Right hindlimb (tissue), 1 donor: ENCODE data around the gene FAM204A.

Experiments
- DNase-seq: peaks from one replicate; pipeline ENCODE4 v3.0.0-alpha.2; 2018

The FAM204A gene

GRCh38 chr10:118330295-118331076 lies 11.6 kb downstream of the FAM204A start:
- no peak for DNase-seq

- no peak for DNase-seq
Observed at GRCh38 chr10:118324140-118324539, 18.0 kb downstream of the FAM204A start.

GRCh38 chr10:118321724-118322575 lies 20.2 kb downstream of the FAM204A start:
- no peak for DNase-seq

- DNase-seq: no peak
Observed at GRCh38 chr10:118315629-118316028, 26.5 kb downstream of the FAM204A start.

- DNase-seq: no peak
Observed at GRCh38 chr10:118314882-118315281, 27.2 kb downstream of the FAM204A start.

- no peak for DNase-seq
Observed at GRCh38 chr10:118311505-118311904, 30.6 kb downstream of the FAM204A start.

GRCh38 chr10:118310822-118311221 lies 31.3 kb downstream of the FAM204A start:
- no peak for DNase-seq

- DNase-seq: no peak
Observed at GRCh38 chr10:118309911-118310310, 32.2 kb downstream of the FAM204A start.

GRCh38 chr10:118308664-118309063 lies 33.5 kb downstream of the FAM204A start:
- DNase-seq: no peak

GRCh38 chr10:118307859-118308258 lies 34.3 kb downstream of the FAM204A start:
- DNase-seq: no peak

- no peak for DNase-seq
Observed at GRCh38 chr10:118307220-118307619, 34.9 kb downstream of the FAM204A start.

- DNase-seq: no peak
Observed at GRCh38 chr10:118305730-118306129, 36.4 kb downstream of the FAM204A start.

GRCh38 chr10:118304521-118304920 lies 37.6 kb downstream of the FAM204A start:
- DNase-seq: no peak

GRCh38 chr10:118301211-118301610 lies 40.9 kb downstream of the FAM204A start:
- DNase-seq: no peak

- DNase-seq: no peak
Observed at GRCh38 chr10:118300320-118300719, 41.8 kb downstream of the FAM204A start.

GRCh38 chr10:118298787-118299186 lies 43.3 kb downstream of the FAM204A start:
- no peak for DNase-seq

- DNase-seq: no peak
Observed at GRCh38 chr10:118291122-118291521, 51.0 kb downstream of the FAM204A start.

- DNase-seq: no peak
Observed at GRCh38 chr10:118290471-118290995, 51.6 kb downstream of the FAM204A start.

- DNase-seq: no peak
Observed at GRCh38 chr10:118287076-118287806, 54.9 kb downstream of the FAM204A start.

GRCh38 chr10:118286051-118286838 lies 55.9 kb downstream of the FAM204A start:
- DNase-seq: no peak

GRCh38 chr10:118282670-118283069 lies 59.5 kb downstream of the FAM204A start:
- DNase-seq: no peak

GRCh38 chr10:118278649-118279048 lies 63.5 kb downstream of the FAM204A start:
- DNase-seq: no peak
